ENCODE measurements around the gene IFNA5.

IFNA5 gene

GRCh38 chr9:21294364-21294774 is 10.7 kb downstream of the IFNA5 start:
- no peak for DNase-seq (ENCODE audit: low spot score)

- DNase-seq (ENCODE audit: low spot score), result no peak
These were observed 15.3 kb downstream of the IFNA5 start for GRCh38 chr9:21289848-21290247.

GRCh38 chr9:21287280-21287679 is 17.8 kb downstream of the IFNA5 start:
- no peak for DNase-seq (ENCODE audit: low spot score)

- DNase-seq (ENCODE audit: low spot score), result no peak
These were observed 18.5 kb downstream of the IFNA5 start for GRCh38 chr9:21286659-21287058.

- no peak for DNase-seq (ENCODE audit: low spot score)
These were observed 19.0 kb downstream of the IFNA5 start for GRCh38 chr9:21286099-21286498.

GRCh38 chr9:21281275-21281674 is 23.8 kb downstream of the IFNA5 start:
- DNase-seq (ENCODE audit: low spot score), result no peak

- DNase-seq (ENCODE audit: low spot score), result no peak
These were observed 36.8 kb downstream of the IFNA5 start for GRCh38 chr9:21268347-21268657.

- no peak for DNase-seq (ENCODE audit: low spot score)
These were observed 37.4 kb downstream of the IFNA5 start for GRCh38 chr9:21267485-21268346.

- no peak for DNase-seq (ENCODE audit: low spot score)
These were observed 38.2 kb downstream of the IFNA5 start for GRCh38 chr9:21266733-21267484.

GRCh38 chr9:21265421-21266189 is 39.5 kb downstream of the IFNA5 start:
- DNase-seq (ENCODE audit: low spot score), result no peak

- no peak for DNase-seq (ENCODE audit: low spot score)
These were observed 49.4 kb downstream of the IFNA5 start for GRCh38 chr9:21255538-21256212.

All from SK-N-DZ (cell line).